PFSK-1 (cell line): ENCODE results near the gene FRG1.

ENCODE experiments used
- FOXP2 ChIP-seq: optimal IDR thresholded peaks from 2 replicates; pipeline ENCODE3; 2011; ENCODE audit warnings: borderline replicate concordance, control low read depth, inconsistent platforms; ENCODE audit not compliant: insufficient read depth; ENCODE audit errors: extremely low read length, extremely low read depth
- POLR2AphosphoS5 ChIP-seq: IDR thresholded peaks from 2 replicates; pipeline ENCODE4 v1.6.1; 2012; ENCODE audit warnings: low read depth, mild to moderate bottlenecking, control low read depth, low read length, moderate library complexity
- SIN3A ChIP-seq: IDR thresholded peaks from 2 replicates; pipeline ENCODE4 v1.6.1; 2012; ENCODE audit warnings: mild to moderate bottlenecking, low read length, moderate library complexity, borderline replicate concordance; ENCODE audit not compliant: insufficient read depth
- TAF1 ChIP-seq: IDR thresholded peaks from 2 replicates; pipeline ENCODE4 v1.6.1; 2012; ENCODE audit warnings: low read length, control low read depth, borderline replicate concordance; ENCODE audit not compliant: insufficient read depth
- TF ChIP-seq, protein P1 (sequence below), 2 experiments: IDR thresholded peaks; 2 replicates each; pipeline versions ENCODE4 v1.6.1 to v1.8.0; 2011 to 2012; ENCODE audit warnings: low read depth in 2 of 2, low read length in 2 of 2, control low read depth in 1 of 2, inconsistent platforms in 1 of 2, mild to moderate bottlenecking in 1 of 2, moderate library complexity in 1 of 2; ENCODE audit not compliant: insufficient read depth in 1 of 2

FRG1 gene

GRCh38 chr4:189941005-189941450, 356 bp downstream of the FRG1 start:
- TF ChIP-seq FOXP2 (no peak), TAF1 (no peak), SIN3A (no peak)
- TF ChIP-seq, protein P1, sequence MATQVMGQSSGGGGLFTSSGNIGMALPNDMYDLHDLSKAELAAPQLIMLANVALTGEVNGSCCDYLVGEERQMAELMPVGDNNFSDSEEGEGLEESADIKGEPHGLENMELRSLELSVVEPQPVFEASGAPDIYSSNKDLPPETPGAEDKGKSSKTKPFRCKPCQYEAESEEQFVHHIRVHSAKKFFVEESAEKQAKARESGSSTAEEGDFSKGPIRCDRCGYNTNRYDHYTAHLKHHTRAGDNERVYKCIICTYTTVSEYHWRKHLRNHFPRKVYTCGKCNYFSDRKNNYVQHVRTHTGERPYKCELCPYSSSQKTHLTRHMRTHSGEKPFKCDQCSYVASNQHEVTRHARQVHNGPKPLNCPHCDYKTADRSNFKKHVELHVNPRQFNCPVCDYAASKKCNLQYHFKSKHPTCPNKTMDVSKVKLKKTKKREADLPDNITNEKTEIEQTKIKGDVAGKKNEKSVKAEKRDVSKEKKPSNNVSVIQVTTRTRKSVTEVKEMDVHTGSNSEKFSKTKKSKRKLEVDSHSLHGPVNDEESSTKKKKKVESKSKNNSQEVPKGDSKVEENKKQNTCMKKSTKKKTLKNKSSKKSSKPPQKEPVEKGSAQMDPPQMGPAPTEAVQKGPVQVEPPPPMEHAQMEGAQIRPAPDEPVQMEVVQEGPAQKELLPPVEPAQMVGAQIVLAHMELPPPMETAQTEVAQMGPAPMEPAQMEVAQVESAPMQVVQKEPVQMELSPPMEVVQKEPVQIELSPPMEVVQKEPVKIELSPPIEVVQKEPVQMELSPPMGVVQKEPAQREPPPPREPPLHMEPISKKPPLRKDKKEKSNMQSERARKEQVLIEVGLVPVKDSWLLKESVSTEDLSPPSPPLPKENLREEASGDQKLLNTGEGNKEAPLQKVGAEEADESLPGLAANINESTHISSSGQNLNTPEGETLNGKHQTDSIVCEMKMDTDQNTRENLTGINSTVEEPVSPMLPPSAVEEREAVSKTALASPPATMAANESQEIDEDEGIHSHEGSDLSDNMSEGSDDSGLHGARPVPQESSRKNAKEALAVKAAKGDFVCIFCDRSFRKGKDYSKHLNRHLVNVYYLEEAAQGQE (IDR thresholded peaks at IDR 0.05; ENCODE audit: insufficient read depth in 1 of 2, low read depth in 2 of 2, low read length in 2 of 2): no peak

DNA sequence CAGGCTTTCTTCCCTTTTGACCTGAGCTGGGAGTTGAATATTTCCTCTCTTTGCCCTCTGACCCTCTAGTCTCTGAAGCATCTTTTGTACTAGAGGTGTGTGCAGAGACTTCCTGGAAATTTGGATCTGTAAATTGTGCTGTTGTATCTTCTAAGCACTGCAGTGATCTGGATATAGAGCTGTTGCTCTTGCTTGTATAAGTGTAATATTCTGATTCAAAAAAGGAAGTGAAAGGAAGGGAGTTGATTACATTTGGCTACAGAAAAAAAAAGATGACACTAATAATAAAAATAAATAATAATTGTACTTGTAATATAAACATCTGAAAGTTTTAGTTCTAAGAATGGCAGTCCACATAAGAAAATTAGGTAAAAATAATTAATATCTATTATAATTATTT, 33.0 kb downstream of the FRG1 start:
- no peak for TF ChIP-seq FOXP2

DNA sequence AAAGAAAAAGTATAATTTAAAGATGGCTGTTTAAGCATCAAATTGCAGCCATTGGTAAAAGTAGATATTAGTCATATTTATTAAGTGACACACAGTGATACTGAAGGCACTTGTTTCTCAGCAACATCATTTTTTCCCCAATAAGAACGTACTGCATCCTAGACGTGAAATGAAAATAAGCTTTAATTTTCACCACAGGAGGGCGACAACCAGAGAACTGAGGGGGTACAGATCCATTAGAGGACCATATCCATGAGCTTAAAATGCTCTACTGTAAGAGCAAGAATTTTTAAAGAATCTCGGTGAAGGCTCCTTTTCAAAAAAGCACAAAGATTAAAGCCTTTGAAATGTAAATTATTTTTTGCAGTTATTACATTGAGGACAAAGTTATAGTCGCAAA, 33.4 kb downstream of the FRG1 start:
- no peak for TF ChIP-seq TAF1

- TF ChIP-seq, protein P1 (IDR thresholded peaks at IDR 0.05; ENCODE audit: insufficient read depth in 1 of 2, low read depth in 2 of 2, low read length in 2 of 2): no peak
- no peak for TF ChIP-seq TAF1
- no peak for TF ChIP-seq FOXP2
- TF ChIP-seq SIN3A: no peak
These were observed 38.8 kb downstream of the FRG1 start for GRCh38 chr4:189979196-189980047.

- TF ChIP-seq SIN3A (no peak), TAF1 (no peak), FOXP2 (no peak), POLR2AphosphoS5 (no peak)
- TF ChIP-seq, protein P1 (IDR thresholded peaks at IDR 0.05; ENCODE audit: insufficient read depth in 1 of 2, low read depth in 2 of 2, low read length in 2 of 2): no peak
These were observed 41.3 kb downstream of the FRG1 start for GRCh38 chr4:189981970-189982369.

GRCh38 chr4:189988877-189989431, 48.3 kb downstream of the FRG1 start:
- no peak for TF ChIP-seq SIN3A
- no peak for TF ChIP-seq POLR2AphosphoS5
- TF ChIP-seq, protein P1 (IDR thresholded peaks at IDR 0.05; ENCODE audit: insufficient read depth in 1 of 2, low read depth in 2 of 2, low read length in 2 of 2): no peak
- no peak for TF ChIP-seq FOXP2
- no peak for TF ChIP-seq TAF1
